Measurements from ENCODE around the gene GPX8. TPM values are rescaled to one million over a fixed set of nuclear protein-coding genes. Genes with fewer than 3 reads are reported as not detected.

Gene GPX8
- total and polyA plus RNA-seq, 11 donors = 3.9 to 16.1 (median 5.1) TPM

GRCh38 chr5:55172051-55172899 is 12.3 kb downstream of the GPX8 start:
- Histone ChIP-seq H3K27me3 (peaks cover 26 to 65% (median 43%) of the 10 kb centered on the region in 9 donors), H3K27ac (no peak overlapping the region), H3K9me3 (no peaks in the 10 kb centered on the region), H3K4me3 (peak overlapping the region; percentile 29 to 63 (median 50)), H3K36me3 (no peaks in the 10 kb centered on the region), H3K4me1 (peaks cover 5 to 32% (median 24%) of the 10 kb centered on the region in 12 donors)
- TF ChIP-seq CTCF (IDR thresholded peaks at IDR 0.05) (peak; percentile 74 to 89 (median 81)), POLR2A (IDR thresholded peaks at IDR 0.05) (no peak)
- WGBS, 4 donors = 4 to 6% (median 5%) methylated on average over 15 of the region's 15 CpGs
- intact Hi-C loops (cut with DNase I) = loop anchor here in 6 of 10 donors (2.0 to 10.0 kb wide), 6 partner anchors 53 to 523 kb away; partner anchors contain the start of genes CCNO (in 3 of the 6), DHX29 (in 1 of the 6), MCIDAS (in 1 of the 6) and MTREX (in 1 of the 6)
- DNase-seq = peak in 3 of 5 donors; percentile 30 to 54 (median 33)
- peak; percentile 77 to 86 (median 81) for ATAC-seq

GRCh38 chr5:55172937-55173686 is 13.1 kb downstream of the GPX8 start, which contains the start of gene CDC20B:
Gene CDC20B (minus strand): TSS chr5:55173177. CDS start chr5:55173000, 177 bp downstream.
- TF ChIP-seq POLR2A (IDR thresholded peaks at IDR 0.05) = no peak
- TF ChIP-seq CTCF (IDR thresholded peaks at IDR 0.05) = no peak
- H3K27me3 ChIP-seq = peaks cover 26 to 74% (median 51%) of the 10 kb centered on the region in 9 donors
- DNase-seq = peak; percentile 64 to 83 (median 72)
- peak within 1 kb of the TSS; percentile 29 to 63 (median 50) for H3K4me3 ChIP-seq
- H3K36me3 ChIP-seq = no peaks in the 10 kb centered on the region
- peaks cover 5 to 32% (median 24%) of the 10 kb centered on the region in 12 donors for H3K4me1 ChIP-seq
- intact Hi-C loops (cut with DNase I) = loop anchor here in 6 of 10 donors (2.0 to 10.0 kb wide), 6 partner anchors 52 to 522 kb away; partner anchors contain the start of genes CCNO (in 3 of the 6), DHX29 (in 1 of the 6), MCIDAS (in 1 of the 6) and MTREX (in 1 of the 6)
- ATAC-seq = peak; percentile 53 to 97 (median 93)
- no peak within 1 kb of the TSS for H3K27ac ChIP-seq
- no peaks in the 10 kb centered on the region for H3K9me3 ChIP-seq
- 0 to 1% (median 1%) methylated on average over 38 to 69 of the region's 69 CpGs for WGBS, 4 donors

- TF ChIP-seq CTCF (IDR thresholded peaks at IDR 0.05) (no peak), POLR2A (IDR thresholded peaks at IDR 0.05) (no peak)
- peak overlapping the region; percentile 29 to 63 (median 50) for H3K4me3 ChIP-seq
- H3K36me3 ChIP-seq = no peaks in the 10 kb centered on the region
- WGBS, 4 donors = 13 to 22% (median 20%) methylated on average over 8 of the region's 8 CpGs
- intact Hi-C loops (cut with DNase I) = loop anchor here in 6 of 10 donors (2.0 to 10.0 kb wide), 6 partner anchors 51 to 521 kb away; partner anchors contain the start of genes CCNO (in 3 of the 6), DHX29 (in 1 of the 6), MCIDAS (in 1 of the 6) and MTREX (in 1 of the 6)
- no peak for DNase-seq
- peaks cover 5 to 32% (median 24%) of the 10 kb centered on the region in 12 donors for H3K4me1 ChIP-seq
- H3K27me3 ChIP-seq = peaks cover 26 to 80% (median 54%) of the 10 kb centered on the region in 9 donors
- ATAC-seq = no peak
- no peaks in the 10 kb centered on the region for H3K9me3 ChIP-seq
- no peak overlapping the region for H3K27ac ChIP-seq
These were observed 13.8 kb downstream of the GPX8 start for GRCh38 chr5:55173687-55174230.
